ENCODE data around the gene UBTF. TPM values are rescaled to one million over a fixed set of nuclear protein-coding genes. Genes with fewer than 3 reads are reported as not detected.
A peak's percentile ranks its signal among the peaks of the same experiment; 100 is the strongest.

Gene UBTF
- total RNA-seq, 4 donors from 2014 or later: 65.7 to 71.9 (median 69.3) TPM

DNA sequence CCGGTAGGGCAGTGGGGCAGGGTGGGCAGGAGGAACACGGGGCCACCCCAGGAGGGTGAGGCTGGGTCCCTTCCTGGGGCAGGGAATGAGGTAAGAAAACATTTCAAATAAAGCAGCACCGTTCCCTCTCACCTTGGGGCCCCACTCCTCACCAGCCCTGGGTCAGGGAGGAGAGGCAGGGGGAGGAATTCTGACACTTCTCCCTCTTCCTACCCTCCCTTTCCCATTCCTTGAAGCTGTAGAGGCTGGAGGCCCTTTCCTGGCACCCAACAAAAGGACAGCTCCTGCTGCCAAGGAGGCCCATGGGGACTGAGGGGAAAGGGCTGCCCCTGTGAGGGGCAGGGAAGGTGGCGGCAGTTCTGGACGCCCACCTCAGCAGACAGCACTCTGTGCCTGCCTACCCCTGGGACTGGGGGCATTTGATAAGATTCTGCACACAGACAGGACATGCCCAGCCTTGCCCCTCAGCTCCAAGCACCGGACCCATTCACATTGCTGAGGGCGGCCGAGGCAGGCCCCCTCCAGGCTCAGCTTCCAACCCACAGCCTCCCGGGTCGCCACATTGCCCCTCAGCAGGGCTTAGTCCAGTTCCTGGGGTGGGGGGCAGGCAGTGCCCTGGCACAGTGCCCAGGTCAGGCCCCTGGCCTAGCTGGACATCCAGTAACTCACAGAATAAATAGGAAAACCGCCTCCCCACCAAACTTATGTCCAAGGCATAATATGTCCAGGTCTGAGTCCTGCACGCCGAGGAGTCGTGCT lies 26.0 kb downstream of the UBTF start:
- Histone ChIP-seq H3K36me3 (peaks cover 7 to 88% (median 22%) of the 10 kb centered on the region in 3 donors), H3K27ac (no peak overlapping the region), H3K27me3 (no peaks in the 10 kb centered on the region), H3K4me1 (peaks cover 0 to 40% (median 8%) of the 10 kb centered on the region in 4 donors), H3K4me3 (no peak overlapping the region), H3K9me3 (no peaks in the 10 kb centered on the region)
- no peak for DNase-seq (ENCODE audit: low spot score in 2 of 2)
- WGBS, 2 donors: 76 to 81% methylated on average over 11 to 14 of the region's 14 CpGs
- TF ChIP-seq CTCF (IDR thresholded peaks at IDR 0.05) (no peak), EP300 (IDR thresholded peaks at IDR 0.05) (no peak), POLR2A (IDR thresholded peaks at IDR 0.05) (no peak)

DNA sequence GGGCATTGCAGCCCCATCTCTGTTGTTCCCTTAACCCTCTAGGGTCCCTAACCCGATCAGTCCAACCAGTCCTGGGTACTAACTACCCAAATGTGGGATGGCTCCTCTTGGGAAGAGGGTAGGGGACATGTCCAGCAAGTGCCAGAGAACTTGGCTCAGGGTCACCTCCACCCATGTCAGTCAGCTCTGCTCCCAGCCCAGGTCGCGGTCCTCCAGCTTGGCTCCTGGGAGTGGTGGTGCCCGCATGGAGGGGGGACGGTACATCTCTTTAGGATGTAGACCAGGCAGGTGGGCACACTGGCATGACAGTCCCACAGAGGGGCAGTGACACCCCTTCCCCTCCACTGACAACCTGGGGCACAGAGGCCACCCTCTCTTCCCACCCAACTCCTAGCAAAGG lies 26.7 kb downstream of the UBTF start:
- Histone ChIP-seq H3K36me3 (peaks cover 7 to 88% (median 22%) of the 10 kb centered on the region in 3 donors), H3K4me3 (no peak overlapping the region), H3K27me3 (no peaks in the 10 kb centered on the region), H3K4me1 (peaks cover 0 to 40% (median 6%) of the 10 kb centered on the region in 4 donors), H3K27ac (no peak overlapping the region), H3K9me3 (no peaks in the 10 kb centered on the region)
- DNase-seq (ENCODE audit: low spot score in 2 of 2): no peak
- 81 to 90% methylated on average over 3 to 5 of the region's 5 CpGs for WGBS, 2 donors
- no peak for TF ChIP-seq POLR2A (IDR thresholded peaks at IDR 0.05)
- TF ChIP-seq CTCF (IDR thresholded peaks at IDR 0.05): no peak
- TF ChIP-seq EP300 (IDR thresholded peaks at IDR 0.05): no peak

- peaks cover 0 to 38% (median 4%) of the 10 kb centered on the region in 4 donors for H3K4me1 ChIP-seq
- no peak for DNase-seq (ENCODE audit: low spot score in 2 of 2)
- H3K27me3 ChIP-seq: no peaks in the 10 kb centered on the region
- peaks cover 7 to 82% (median 22%) of the 10 kb centered on the region in 3 donors for H3K36me3 ChIP-seq
- H3K9me3 ChIP-seq: no peaks in the 10 kb centered on the region
- 47 to 53% methylated on average over 4 to 7 of the region's 7 CpGs for WGBS, 2 donors
- TF ChIP-seq EP300 (IDR thresholded peaks at IDR 0.05) (no peak), CTCF (IDR thresholded peaks at IDR 0.05) (no peak), POLR2A (IDR thresholded peaks at IDR 0.05) (no peak)
- no peak overlapping the region for H3K27ac ChIP-seq
- H3K4me3 ChIP-seq: no peak overlapping the region
Observed at GRCh38 chr17:44191941-44192496, 27.5 kb downstream of the UBTF start.

DNA sequence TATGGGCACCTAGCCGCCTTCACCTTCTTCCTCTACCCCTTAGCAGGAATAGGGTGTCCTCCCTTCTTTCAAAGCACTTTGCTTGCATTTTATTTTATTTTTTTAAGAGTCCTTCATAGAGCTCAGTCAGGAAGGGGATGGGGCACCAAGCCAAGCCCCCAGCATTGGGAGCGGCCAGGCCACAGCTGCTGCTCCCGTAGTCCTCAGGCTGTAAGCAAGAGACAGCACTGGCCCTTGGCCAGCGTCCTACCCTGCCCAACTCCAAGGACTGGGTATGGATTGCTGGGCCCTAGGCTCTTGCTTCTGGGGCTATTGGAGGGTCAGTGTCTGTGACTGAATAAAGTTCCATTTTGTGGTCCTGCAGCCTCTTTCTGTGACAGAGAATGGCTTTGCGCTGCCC lies 28.1 kb downstream of the UBTF start:
- DNase-seq (ENCODE audit: low spot score in 2 of 2): no peak
- Histone ChIP-seq H3K27me3 (no peaks in the 10 kb centered on the region), H3K27ac (peak overlapping the region in 1 of 4 donors; percentile 27), H3K36me3 (peaks cover 7 to 77% (median 22%) of the 10 kb centered on the region in 3 donors), H3K4me1 (peaks cover 0 to 37% (median 4%) of the 10 kb centered on the region in 4 donors), H3K4me3 (no peak overlapping the region), H3K9me3 (no peaks in the 10 kb centered on the region)
- WGBS, 2 donors: 67 to 69% methylated on average over 5 of the region's 5 CpGs
- no peak for TF ChIP-seq EP300 (IDR thresholded peaks at IDR 0.05)

- Histone ChIP-seq H3K27me3 (no peaks in the 10 kb centered on the region), H3K4me1 (peaks cover 0 to 44% (median 8%) of the 10 kb centered on the region in 4 donors), H3K4me3 (no peak overlapping the region), H3K36me3 (peaks cover 7 to 68% (median 21%) of the 10 kb centered on the region in 3 donors), H3K9me3 (no peaks in the 10 kb centered on the region), H3K27ac (peak overlapping the region in 1 of 4 donors; percentile 27)
- DNase-seq (ENCODE audit: low spot score in 2 of 2): no peak
- 83 to 88% methylated on average over 10 of the region's 10 CpGs for WGBS, 2 donors
- TF ChIP-seq POLR2A (IDR thresholded peaks at IDR 0.05): no peak
- no peak for TF ChIP-seq CTCF (IDR thresholded peaks at IDR 0.05)
- TF ChIP-seq EP300 (IDR thresholded peaks at IDR 0.05): no peak
Observed at GRCh38 chr17:44190481-44190880, 29.0 kb downstream of the UBTF start.
